H9 (cell line): ENCODE results near the gene COX6B1. TPM values are rescaled to one million over a fixed set of nuclear protein-coding genes. Genes with fewer than 3 reads are reported as not detected.

Experiments used
- DNase-seq: peaks from one replicate; pipeline ENCODE4 v3.0.0-alpha.2; 2017
- H2AFZ ChIP-seq: one replicate; pipeline ENCODE4 v1.6.1; 2013; ENCODE audit warnings: mild to moderate bottlenecking, low read length, control low read depth, moderate library complexity
- H2AK5ac ChIP-seq: 2 replicates; pipeline ENCODE4 v1.6.1; 2013; ENCODE audit warnings: low read length, control low read depth, mixed read lengths; ENCODE audit not compliant: insufficient read length
- H2BK120ac ChIP-seq: one replicate; pipeline ENCODE4 v1.6.1; 2013; ENCODE audit warnings: low read depth, mild to moderate bottlenecking, low read length, control low read depth, inconsistent platforms; ENCODE audit not compliant: poor library complexity, severe bottlenecking
- H2BK12ac ChIP-seq: 2 replicates; pipeline ENCODE4 v1.6.1; 2013; ENCODE audit warnings: low read length, control low read depth, mixed read lengths, low read depth; ENCODE audit not compliant: insufficient read length
- H2BK15ac ChIP-seq: 2 replicates; pipeline ENCODE4 v1.6.1; 2013; ENCODE audit warnings: low read depth, low read length, control low read depth
- H2BK20ac ChIP-seq: one replicate; pipeline ENCODE4 v1.6.1; 2013; ENCODE audit warnings: low read depth, mild to moderate bottlenecking, low read length, control low read depth, inconsistent platforms; ENCODE audit not compliant: poor library complexity, severe bottlenecking
- H2BK5ac ChIP-seq: 2 replicates; pipeline ENCODE4 v1.6.1; 2013; ENCODE audit warnings: low read length, control low read depth, mixed read lengths; ENCODE audit not compliant: insufficient read length
- H3K14ac ChIP-seq: 2 replicates; pipeline ENCODE4 v1.6.1; 2013; ENCODE audit warnings: low read length, control low read depth; ENCODE audit not compliant: insufficient read depth
- H3K18ac ChIP-seq: 2 replicates; pipeline ENCODE4 v1.6.1; 2013; ENCODE audit warnings: low read depth, mild to moderate bottlenecking, mixed read lengths, low read length, control low read depth; ENCODE audit not compliant: insufficient read length
- H3K23ac ChIP-seq: 2 replicates; pipeline ENCODE4 v1.6.1; 2013; ENCODE audit warnings: low read length, control low read depth, mixed read lengths, low read depth; ENCODE audit not compliant: insufficient read length
- H3K23me2 ChIP-seq: 2 replicates; pipeline ENCODE4 v1.6.1; 2013; ENCODE audit warnings: low read depth, mild to moderate bottlenecking, mixed read lengths, low read length, control low read depth; ENCODE audit not compliant: insufficient read length, poor library complexity, severe bottlenecking
- H3K27ac ChIP-seq: 2 replicates; pipeline ENCODE4 v1.5.1; 2013; ENCODE audit warnings: low read length, control low read depth, mixed read lengths, low read depth; ENCODE audit not compliant: insufficient read length
- H3K27me3 ChIP-seq: 2 replicates; pipeline ENCODE4 v1.6.1; 2013; ENCODE audit warnings: low read length, control low read depth, inconsistent platforms; ENCODE audit not compliant: insufficient read depth
- H3K4ac ChIP-seq: 2 replicates; pipeline ENCODE4 v1.6.1; 2013; ENCODE audit warnings: low read depth, mild to moderate bottlenecking, control low read depth, inconsistent platforms, low read length, moderate library complexity
- H3K4me1 ChIP-seq: 2 replicates; pipeline ENCODE4 v1.6.1; 2013; ENCODE audit warnings: low read length, control low read depth, inconsistent platforms; ENCODE audit not compliant: insufficient read depth
- H3K4me2 ChIP-seq: 2 replicates; pipeline ENCODE4 v1.6.1; 2013; ENCODE audit warnings: low read length, control low read depth, mixed read lengths; ENCODE audit not compliant: insufficient read length, insufficient read depth
- H3K56ac ChIP-seq: 2 replicates; pipeline ENCODE4 v1.6.1; 2013; ENCODE audit warnings: low read depth, mild to moderate bottlenecking, mixed read lengths, low read length, control low read depth; ENCODE audit not compliant: insufficient read length
- H3K79me1 ChIP-seq: 2 replicates; pipeline ENCODE4 v1.6.1; 2013; ENCODE audit warnings: low read depth, mild to moderate bottlenecking, moderate library complexity, low read length, control low read depth, inconsistent platforms; ENCODE audit not compliant: insufficient read depth, poor library complexity, severe bottlenecking
- H3K79me2 ChIP-seq: 2 replicates; pipeline ENCODE4 v1.6.1; 2013; ENCODE audit warnings: low read length, control low read depth, inconsistent platforms; ENCODE audit not compliant: insufficient read depth
- H3K9ac ChIP-seq: 2 replicates; pipeline ENCODE4 v1.6.1; 2013; ENCODE audit warnings: low read length, control low read depth, mixed read lengths; ENCODE audit not compliant: insufficient read length; ENCODE audit errors: extremely low read depth
- H3K9me3 ChIP-seq: one replicate; pipeline ENCODE4 v1.6.1; 2013; ENCODE audit warnings: low read depth, low read length, inconsistent platforms; ENCODE audit not compliant: control insufficient read depth
- H3T11ph ChIP-seq: one replicate; pipeline ENCODE4 v1.6.1; 2013; ENCODE audit warnings: mild to moderate bottlenecking, low read length, control low read depth, inconsistent platforms
- H4K20me1 ChIP-seq: one replicate; pipeline ENCODE4 v1.6.1; 2013; ENCODE audit not compliant: control insufficient read depth, insufficient read length, insufficient read depth
- H4K5ac ChIP-seq: 2 replicates; pipeline ENCODE4 v1.6.1; 2013; ENCODE audit warnings: low read depth, mild to moderate bottlenecking, mixed read lengths, low read length, control low read depth; ENCODE audit not compliant: insufficient read length
- H4K8ac ChIP-seq: replicated peaks from 2 replicates; pipeline ENCODE4 v1.6.1; 2013; ENCODE audit warnings: low read length, control low read depth, mixed read lengths, low read depth; ENCODE audit not compliant: insufficient read length
- H4K91ac ChIP-seq: 2 replicates; pipeline ENCODE4 v1.6.1; 2013; ENCODE audit warnings: low read depth, mild to moderate bottlenecking, moderate library complexity, mixed read lengths, low read length, control low read depth; ENCODE audit not compliant: insufficient read length
- H3K27ac Mint-ChIP-seq, 3 experiments: 2 replicates in 2 of 3; 3 replicates in 1 of 3; pipeline ENCODE4 v1.8.0; 2020 to 2021; ENCODE audit warnings: mixed read lengths in 3 of 3, mild to moderate bottlenecking in 1 of 3, moderate library complexity in 1 of 3
- H3K27me3 Mint-ChIP-seq: 2 replicates; pipeline ENCODE4 v1.8.0; 2021; ENCODE audit warnings: low read depth, mild to moderate bottlenecking, moderate library complexity, mixed read lengths
- H3K36me3 Mint-ChIP-seq, 3 experiments: 2 replicates in 2 of 3; 3 replicates in 1 of 3; pipeline ENCODE4 v1.8.0; 2020 to 2021; ENCODE audit warnings: low read depth in 3 of 3, mixed read lengths in 3 of 3; ENCODE audit not compliant: insufficient read depth in 1 of 3
- H3K4me1 Mint-ChIP-seq, 2 experiments: 2 replicates each; pipeline ENCODE4 v1.8.0; 2020; ENCODE audit warnings: mixed read lengths in 2 of 2
- H3K4me3 Mint-ChIP-seq, 2 experiments: 2 replicates in 1 of 2; 3 replicates in 1 of 2; pipeline ENCODE4 v1.8.0; 2020 to 2021; ENCODE audit warnings: mild to moderate bottlenecking in 2 of 2, mixed read lengths in 2 of 2, moderate library complexity in 1 of 2
- H3K9me3 Mint-ChIP-seq, 2 experiments: 2 replicates in 1 of 2; 3 replicates in 1 of 2; pipeline ENCODE4 v1.8.0; 2020; ENCODE audit warnings: mild to moderate bottlenecking in 2 of 2, mixed read lengths in 2 of 2, moderate library complexity in 1 of 2
- WGBS: extraction: QIAGEN DNeasy Blood & Tissue Kit; methylation state at CpG from one replicate; pipeline ENCODE4 v1.1.7; 2013; ENCODE audit warnings: missing lambda C conversion rate, low lambda C conversion rate, mixed read lengths; ENCODE audit not compliant: insufficient read length; ENCODE audit errors: extremely low coverage; 5-methylcytosine and 5-hydroxymethylcytosine counted together
- total RNA-seq: library from RNA; stranded (reverse); gene quantifications from 2 replicates; pipeline ENCODE4 v1.2.1, GENCODE V29; 2021
- TF ChIP-seq, protein P1 (sequence below): fragments of 200-600 bp; sonication (generic); conservative IDR thresholded peaks from 3 replicates; pipeline ENCODE4 v1.8.0; 2021; ENCODE audit warnings: antibody characterized with exemption, mild to moderate bottlenecking

The COX6B1 gene
- total RNA-seq, 1 experiment from 2014 or later = 432 TPM

DNA sequence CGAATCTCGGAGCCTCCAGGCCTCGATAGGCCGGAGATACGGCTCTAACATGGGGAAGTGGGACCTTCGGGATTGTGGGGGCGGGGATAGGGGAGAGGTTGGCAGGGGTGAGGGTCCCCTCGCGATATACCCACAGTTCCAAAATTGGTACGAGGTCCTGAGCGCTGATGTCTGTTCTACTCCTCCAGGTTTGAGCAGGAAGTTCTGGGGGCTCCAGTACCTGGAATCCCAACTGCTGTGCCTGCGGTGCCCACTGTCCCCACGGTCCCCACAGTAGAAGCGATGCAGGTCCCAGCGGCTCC, 18.8 kb upstream of the COX6B1 start:
- Histone ChIP-seq H2BK12ac (no peak overlapping the region), H3K27ac (no peak overlapping the region), H3K23ac (no peak overlapping the region), H2BK5ac (no peak overlapping the region), H3K79me1 (no peaks in the 10 kb centered on the region), H3K4me2 (peak overlapping the region; percentile 99), H3K9me3 (no peaks in the 10 kb centered on the region), H2AFZ (no peak overlapping the region), H2BK120ac (no peak overlapping the region), H3K4me1 (peaks cover 2% of the 10 kb centered on the region; the same call in 1 of the 2 replicates), H4K20me1 (no peaks in the 10 kb centered on the region), H3K4ac (no peak overlapping the region), H3K23me2 (peaks cover 3% of the 10 kb centered on the region), H3K9ac (peak overlapping the region; percentile 77), H3K27me3 (no peaks in the 10 kb centered on the region), H3T11ph (no peak overlapping the region), H2BK20ac (no peak overlapping the region), H3K79me2 (no peaks in the 10 kb centered on the region; the same call in 1 of the 2 replicates), H4K5ac (no peak overlapping the region), H2AK5ac (no peak overlapping the region), H4K8ac (no peak overlapping the region), H3K18ac (no peak overlapping the region), H3K56ac (no peak overlapping the region), H4K91ac (no peak overlapping the region), H3K14ac (no peak overlapping the region), H2BK15ac (no peak overlapping the region)
- peak overlapping the region in 2 of 3 experiments; percentile 20 to 98; a peak in 4 of 7 replicates for H3K27ac Mint-ChIP-seq
- H3K36me3 Mint-ChIP-seq = peaks cover 21 to 39% (median 36%) of the 10 kb centered on the region in 3 experiments
- H3K4me3 Mint-ChIP-seq = peak overlapping the region; percentile 96
- peaks cover 2% of the 10 kb centered on the region; the same call in 1 of the 2 replicates for H3K27me3 Mint-ChIP-seq
- H3K9me3 Mint-ChIP-seq = no peaks in the 10 kb centered on the region
- WGBS = no CpG with 5 or more reads among the region's 15 CpGs
- peaks cover 5 to 8% of the 10 kb centered on the region in 2 experiments for H3K4me1 Mint-ChIP-seq
- TF ChIP-seq, protein P1, sequence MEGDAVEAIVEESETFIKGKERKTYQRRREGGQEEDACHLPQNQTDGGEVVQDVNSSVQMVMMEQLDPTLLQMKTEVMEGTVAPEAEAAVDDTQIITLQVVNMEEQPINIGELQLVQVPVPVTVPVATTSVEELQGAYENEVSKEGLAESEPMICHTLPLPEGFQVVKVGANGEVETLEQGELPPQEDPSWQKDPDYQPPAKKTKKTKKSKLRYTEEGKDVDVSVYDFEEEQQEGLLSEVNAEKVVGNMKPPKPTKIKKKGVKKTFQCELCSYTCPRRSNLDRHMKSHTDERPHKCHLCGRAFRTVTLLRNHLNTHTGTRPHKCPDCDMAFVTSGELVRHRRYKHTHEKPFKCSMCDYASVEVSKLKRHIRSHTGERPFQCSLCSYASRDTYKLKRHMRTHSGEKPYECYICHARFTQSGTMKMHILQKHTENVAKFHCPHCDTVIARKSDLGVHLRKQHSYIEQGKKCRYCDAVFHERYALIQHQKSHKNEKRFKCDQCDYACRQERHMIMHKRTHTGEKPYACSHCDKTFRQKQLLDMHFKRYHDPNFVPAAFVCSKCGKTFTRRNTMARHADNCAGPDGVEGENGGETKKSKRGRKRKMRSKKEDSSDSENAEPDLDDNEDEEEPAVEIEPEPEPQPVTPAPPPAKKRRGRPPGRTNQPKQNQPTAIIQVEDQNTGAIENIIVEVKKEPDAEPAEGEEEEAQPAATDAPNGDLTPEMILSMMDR = no peak
- no peak for DNase-seq
